Fibroblast of lung (primary cell): ENCODE measurements around the gene MRPS31.

Source experiments
- EZH2 ChIP-seq: IDR thresholded peaks from 2 replicates; pipeline ENCODE4 v1.5.1; 2012; ENCODE audit warnings: low read length, control low read depth, mild to moderate bottlenecking; ENCODE audit errors: missing control alignments
- TF ChIP-seq, protein P1 (sequence below), 2 donors: IDR thresholded peaks in 1 of 2; conservative IDR thresholded peaks in 1 of 2; 1 replicate in 1 of 2; 2 replicates in 1 of 2; pipeline ENCODE4 v1.5.1; 2011 to 2012; ENCODE audit warnings: low read length in 2 of 2, control low read depth in 1 of 2, inconsistent platforms in 1 of 2, low read depth in 1 of 2, mild to moderate bottlenecking in 1 of 2

DNA sequence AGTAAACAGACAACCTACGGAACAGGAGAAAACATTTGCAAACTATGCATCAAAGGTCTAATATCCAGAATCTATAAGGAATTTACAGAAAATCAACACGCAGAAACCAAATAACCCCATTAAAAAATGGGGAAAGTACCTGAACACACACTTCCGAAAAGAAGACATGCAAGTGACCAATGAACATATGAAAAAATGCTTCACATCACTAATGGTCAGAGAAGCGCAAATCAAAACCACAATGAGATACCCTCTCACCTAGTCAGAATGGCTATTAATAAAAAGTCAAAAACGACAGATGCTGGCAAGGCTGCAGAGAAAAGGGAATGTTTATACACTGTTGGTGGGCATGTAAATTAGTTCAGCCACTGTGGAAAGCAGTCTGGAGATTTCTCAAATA is 47.9 kb upstream of the MRPS31 start:
- TF ChIP-seq, protein P1, sequence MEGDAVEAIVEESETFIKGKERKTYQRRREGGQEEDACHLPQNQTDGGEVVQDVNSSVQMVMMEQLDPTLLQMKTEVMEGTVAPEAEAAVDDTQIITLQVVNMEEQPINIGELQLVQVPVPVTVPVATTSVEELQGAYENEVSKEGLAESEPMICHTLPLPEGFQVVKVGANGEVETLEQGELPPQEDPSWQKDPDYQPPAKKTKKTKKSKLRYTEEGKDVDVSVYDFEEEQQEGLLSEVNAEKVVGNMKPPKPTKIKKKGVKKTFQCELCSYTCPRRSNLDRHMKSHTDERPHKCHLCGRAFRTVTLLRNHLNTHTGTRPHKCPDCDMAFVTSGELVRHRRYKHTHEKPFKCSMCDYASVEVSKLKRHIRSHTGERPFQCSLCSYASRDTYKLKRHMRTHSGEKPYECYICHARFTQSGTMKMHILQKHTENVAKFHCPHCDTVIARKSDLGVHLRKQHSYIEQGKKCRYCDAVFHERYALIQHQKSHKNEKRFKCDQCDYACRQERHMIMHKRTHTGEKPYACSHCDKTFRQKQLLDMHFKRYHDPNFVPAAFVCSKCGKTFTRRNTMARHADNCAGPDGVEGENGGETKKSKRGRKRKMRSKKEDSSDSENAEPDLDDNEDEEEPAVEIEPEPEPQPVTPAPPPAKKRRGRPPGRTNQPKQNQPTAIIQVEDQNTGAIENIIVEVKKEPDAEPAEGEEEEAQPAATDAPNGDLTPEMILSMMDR (conservative IDR thresholded peaks at IDR 0.05 in 1 of 2, IDR thresholded peaks at IDR 0.05 in 1 of 2; ENCODE audit: low read depth in 1 of 2, low read length in 2 of 2), result no peak
- TF ChIP-seq EZH2, result no peak
